ENCODE measurements around the gene ZNF576. TPM values are rescaled to one million over a fixed set of nuclear protein-coding genes. Genes with fewer than 3 reads are reported as not detected.

Gene ZNF576
- total RNA-seq, 1 donor from 2014 or later, result 12.6 TPM

DNA sequence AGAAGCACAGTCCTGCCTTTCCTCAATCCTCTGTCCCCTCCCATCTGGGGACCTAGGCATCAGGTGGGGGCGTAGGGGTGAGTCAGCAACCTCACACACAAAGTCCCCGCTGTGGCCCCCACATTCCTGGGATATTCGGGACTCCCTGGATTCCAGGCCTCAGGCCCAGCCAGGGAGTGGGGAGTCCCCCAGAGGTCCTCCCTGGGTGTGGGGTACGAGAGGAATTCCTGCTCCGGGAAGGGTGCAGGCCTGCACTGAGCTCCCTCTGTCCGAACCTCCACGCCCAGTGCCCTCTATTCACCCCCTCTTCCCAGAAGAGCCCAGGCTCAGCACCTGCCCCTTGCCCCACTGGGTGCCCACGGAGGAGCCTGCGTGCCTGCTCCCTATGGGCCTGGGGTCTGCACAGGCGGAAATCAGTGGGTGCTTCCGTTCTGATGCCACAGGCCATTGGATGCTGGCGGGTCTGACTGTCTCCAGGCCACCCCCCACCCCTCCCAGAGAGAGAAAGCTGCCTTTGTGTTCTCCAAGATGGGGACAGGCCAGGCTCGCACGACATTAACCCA is 39.8 kb downstream of the ZNF576 start:
- no peaks in the 10 kb centered on the region for H3K9me3 Mint-ChIP-seq
- H3K27ac Mint-ChIP-seq, result no peak overlapping the region
- H3K27me3 Mint-ChIP-seq (ENCODE audit: low read depth), result peaks cover 22% of the 10 kb centered on the region
- peaks cover 2% of the 10 kb centered on the region for H3K36me3 Mint-ChIP-seq
- no peak for TF ChIP-seq CTCF (IDR thresholded peaks at IDR 0.05; ENCODE audit: unreplicated experiment)
- H3K4me3 Mint-ChIP-seq, result no peak overlapping the region
- DNase-seq (ENCODE audit: low spot score in 2 of 2, unreplicated experiment in 2 of 2), result no peak
- H3K4me1 Mint-ChIP-seq, result peaks cover 31% of the 10 kb centered on the region

DNA sequence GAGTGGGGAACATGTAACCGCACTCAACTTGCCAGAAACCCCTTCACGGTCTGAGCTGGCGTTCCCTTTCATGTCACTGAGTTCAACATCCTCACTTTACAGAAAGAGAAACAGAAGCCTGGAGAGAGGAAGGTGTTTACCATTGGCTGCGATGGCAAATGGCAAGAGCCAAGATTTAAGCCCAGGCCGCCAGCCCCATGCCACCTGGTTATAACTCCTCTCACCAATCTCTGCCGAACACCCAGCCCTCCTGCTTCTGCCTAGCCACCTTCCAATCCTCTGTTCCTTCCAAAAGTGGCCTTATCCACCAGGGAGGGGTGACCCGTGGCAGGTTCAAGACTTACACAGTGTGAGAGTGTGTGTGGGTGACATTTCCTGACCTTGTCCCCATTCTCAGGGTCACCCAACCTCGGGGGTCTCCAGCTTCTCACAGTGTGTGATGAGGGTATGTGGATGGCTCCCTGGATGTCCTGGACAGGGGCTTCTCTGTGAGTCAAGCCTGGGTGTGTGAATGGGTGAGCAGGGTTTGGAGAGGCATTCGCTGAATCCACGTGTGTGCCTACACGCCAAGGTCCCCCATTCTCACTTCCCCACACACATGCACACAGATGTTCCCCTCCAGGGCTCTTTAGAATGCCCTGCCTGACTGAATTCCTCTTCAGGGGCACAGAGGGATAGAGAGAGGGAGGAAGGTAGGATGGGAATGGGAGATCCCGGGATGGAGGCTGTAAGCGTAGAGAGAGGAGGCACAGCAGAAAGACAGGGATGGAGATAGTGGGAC is 42.0 kb downstream of the ZNF576 start:
- Mint-ChIP-seq H3K9me3 (no peaks in the 10 kb centered on the region), H3K27ac (peak overlapping the region; percentile 13), H3K4me3 (peak overlapping the region; percentile 87), H3K4me1 (peaks cover 35% of the 10 kb centered on the region), H3K36me3 (peaks cover under 1% of the 10 kb centered on the region), H3K27me3 (ENCODE audit: low read depth) (peaks cover 33% of the 10 kb centered on the region)
- DNase-seq (ENCODE audit: low spot score in 2 of 2, unreplicated experiment in 2 of 2), result no peak
- TF ChIP-seq CTCF (IDR thresholded peaks at IDR 0.05; ENCODE audit: unreplicated experiment), result no peak

GRCh38 chr19:43638995-43639518 is 42.7 kb downstream of the ZNF576 start:
- Mint-ChIP-seq H3K36me3 (no peaks in the 10 kb centered on the region), H3K4me3 (peak overlapping the region; percentile 87), H3K4me1 (peaks cover 35% of the 10 kb centered on the region), H3K27me3 (ENCODE audit: low read depth) (peaks cover 33% of the 10 kb centered on the region), H3K27ac (peak overlapping the region; percentile 13), H3K9me3 (no peaks in the 10 kb centered on the region)
- DNase-seq (ENCODE audit: low spot score in 2 of 2, unreplicated experiment in 2 of 2), result no peak
- TF ChIP-seq CTCF (IDR thresholded peaks at IDR 0.05; ENCODE audit: unreplicated experiment), result no peak

GRCh38 chr19:43639519-43640423 is 43.4 kb downstream of the ZNF576 start, which contains the start of gene CADM4:
CADM4 (minus strand) TSS chr19:43639850; CDS start chr19:43639790, 60 bp downstream.
- Mint-ChIP-seq H3K36me3 (no peaks in the 10 kb centered on the region), H3K4me3 (peak within 1 kb of the TSS; percentile 87), H3K4me1 (peaks cover 32% of the 10 kb centered on the region), H3K27ac (peak within 1 kb of the TSS; percentile 13), H3K9me3 (no peaks in the 10 kb centered on the region), H3K27me3 (ENCODE audit: low read depth) (peaks cover 33% of the 10 kb centered on the region)
- peak in 1 of 2 experiments; percentile 49 for DNase-seq (ENCODE audit: low spot score in 2 of 2, unreplicated experiment in 2 of 2)
- TF ChIP-seq CTCF (IDR thresholded peaks at IDR 0.05; ENCODE audit: unreplicated experiment), result no peak

DNA sequence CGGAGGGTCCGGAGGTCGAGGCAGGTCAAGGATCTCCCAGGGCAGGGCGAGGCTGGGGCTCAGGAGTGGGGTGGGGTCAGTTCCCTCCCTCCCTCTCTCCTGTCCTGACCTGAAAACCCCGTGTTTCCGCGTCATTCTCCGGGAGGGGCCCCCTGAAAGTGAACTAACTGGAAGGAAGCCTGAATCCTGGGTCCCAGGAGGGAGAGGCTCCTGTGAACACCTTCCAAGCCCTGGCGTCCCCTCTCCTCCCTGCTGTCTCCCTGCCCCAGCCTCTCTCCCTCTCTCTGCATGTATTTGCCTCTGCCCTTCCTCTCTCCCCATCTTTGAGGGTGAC is 44.0 kb downstream of the ZNF576 start:
- TF ChIP-seq CTCF (IDR thresholded peaks at IDR 0.05; ENCODE audit: unreplicated experiment), result no peak
- no peak overlapping the region for H3K27ac Mint-ChIP-seq
- no peaks in the 10 kb centered on the region for H3K9me3 Mint-ChIP-seq
- no peak for DNase-seq (ENCODE audit: low spot score in 2 of 2, unreplicated experiment in 2 of 2)
- no peaks in the 10 kb centered on the region for H3K36me3 Mint-ChIP-seq
- H3K27me3 Mint-ChIP-seq (ENCODE audit: low read depth), result peaks cover 33% of the 10 kb centered on the region
- H3K4me3 Mint-ChIP-seq, result peak overlapping the region; percentile 72
- H3K4me1 Mint-ChIP-seq, result peaks cover 27% of the 10 kb centered on the region
